PC-9 (cell line): ENCODE results near the gene ARHGAP22. TPM values are rescaled to one million over a fixed set of nuclear protein-coding genes. Genes with fewer than 3 reads are reported as not detected.

ENCODE experiments used
- BruUV-seq: library from RNA; stranded (reverse); fragments of 400-500 nt; replicated peaks from 2 replicates; lab custom pipeline; 2021; lab: Mats Ljungman, UMichigan
- CTCF ChIA-PET: fragments of 300-600 bp; sonication (Branson Sonifier 250); formaldehyde crosslinking; loops from one replicate; lab custom pipeline; 2022; ENCODE audit warnings: antibody characterized with exemption; lab: Charles Lee
- POLR2A ChIA-PET: fragments of 300-600 bp; sonication (Branson Sonifier 250); formaldehyde crosslinking; loops from one replicate; lab custom pipeline; 2022; ENCODE audit warnings: antibody characterized with exemption; ENCODE audit not compliant: unreplicated experiment; lab: Charles Lee
- DNase-seq, 2 experiments: peaks; one replicate each; pipeline versions ENCODE4 v3.0.0 to v3.0.0-alpha.2; 2015 to 2022; ENCODE audit warnings: mixed read lengths in 1 of 2
- H2AFZ ChIP-seq: fragments of 200-600 bp; sonication (generic); 2 replicates; pipeline ENCODE4 v1.8.1; 2017; ENCODE audit warnings: antibody characterized with exemption
- H3F3A ChIP-seq: fragments of 200-600 bp; sonication (generic); 2 replicates; pipeline ENCODE4 v1.8.1; 2017; ENCODE audit warnings: antibody characterized with exemption, mild to moderate bottlenecking, low read depth; ENCODE audit not compliant: insufficient read depth
- H3K27ac ChIP-seq: fragments of 200-600 bp; sonication (generic); 2 replicates; pipeline ENCODE4 v1.6.1; 2016; ENCODE audit warnings: mixed run types
- H3K27me3 ChIP-seq: fragments of 200-600 bp; sonication (generic); 2 replicates; pipeline ENCODE4 v1.6.1; 2016; ENCODE audit warnings: low read depth, mixed run types; ENCODE audit not compliant: insufficient read depth
- H3K36me3 ChIP-seq: fragments of 200-600 bp; sonication (generic); 2 replicates; pipeline ENCODE4 v1.6.1; 2016; ENCODE audit warnings: low read depth, mixed run types
- H3K4me1 ChIP-seq: fragments of 200-600 bp; sonication (generic); replicated peaks from 2 replicates; pipeline ENCODE4 v1.6.1; 2016; ENCODE audit warnings: mixed run types; ENCODE audit not compliant: insufficient read depth
- H3K4me2 ChIP-seq: fragments of 200-600 bp; sonication (generic); 2 replicates; pipeline ENCODE4 v1.6.1; 2017; ENCODE audit warnings: mixed run types
- H3K4me3 ChIP-seq: fragments of 200-600 bp; sonication (generic); 2 replicates; pipeline ENCODE4 v1.6.1; 2016; ENCODE audit warnings: mixed run types
- H3K79me2 ChIP-seq: fragments of 200-600 bp; sonication (generic); 2 replicates; pipeline ENCODE4 v1.6.1; 2017; ENCODE audit warnings: low read depth, mixed run types
- H3K9me2 ChIP-seq: fragments of 200-600 bp; sonication (generic); 2 replicates; pipeline ENCODE4 v1.8.1; 2017; ENCODE audit warnings: mild to moderate bottlenecking; ENCODE audit not compliant: insufficient read depth
- H3K9me3 ChIP-seq: fragments of 200-600 bp; sonication (generic); 2 replicates; pipeline ENCODE4 v1.8.1; 2016; ENCODE audit warnings: low read depth; ENCODE audit not compliant: insufficient read depth
- H4K20me1 ChIP-seq: fragments of 200-600 bp; sonication (generic); 2 replicates; pipeline ENCODE4 v1.8.1; 2017; ENCODE audit not compliant: insufficient read depth
- EZH2 ChIP-seq: fragments of 200-600 bp; sonication (generic); IDR thresholded peaks from 2 replicates; pipeline ENCODE4 v1.8.0; 2017; ENCODE audit warnings: antibody characterized with exemption, low read depth
- intact Hi-C: fragments of 100-400 bp; cut with micrococcal nuclease; formaldehyde crosslinking; loops from one replicate; pipeline ENCODE4 v1.10.0; 2022; ENCODE audit not compliant: unreplicated experiment
- total RNA-seq: library from RNA; stranded (reverse); gene quantifications from 2 replicates; pipeline ENCODE4 v1.2.3, GENCODE V29; 2021
- TF ChIP-seq, protein P1 (sequence below): fragments of 200-600 bp; sonication (generic); conservative IDR thresholded peaks from 2 replicates; pipeline ENCODE4 v1.6.1; 2017; ENCODE audit warnings: mixed run types, antibody characterized with exemption, mild to moderate bottlenecking, moderate library complexity

Gene ARHGAP22
- total RNA-seq, 1 experiment from 2014 or later: 4.0 TPM

DNA sequence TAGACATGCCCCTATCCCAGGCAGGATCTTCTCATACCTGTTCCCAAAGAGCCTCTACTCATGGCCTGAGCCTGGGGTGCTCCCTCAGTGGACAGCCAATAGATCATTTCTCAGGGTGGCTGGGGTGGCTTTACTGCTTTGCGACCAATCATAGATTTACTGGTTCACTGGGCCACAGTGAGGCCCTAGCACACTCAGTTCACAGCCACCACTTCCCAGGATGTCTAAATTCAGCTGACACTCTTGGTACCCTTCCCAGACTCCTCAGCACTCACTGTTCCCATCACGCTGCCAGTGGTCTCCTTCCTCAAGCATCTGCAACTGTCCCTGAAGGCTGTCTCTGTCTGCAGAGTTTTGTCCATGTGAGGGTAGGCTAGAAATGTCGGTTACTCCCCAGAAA lies 50.6 kb downstream of the ARHGAP22 start:
- Histone ChIP-seq H3K9me3 (no peaks in the 10 kb centered on the region), H3K79me2 (no peaks in the 10 kb centered on the region), H3K27me3 (no peaks in the 10 kb centered on the region), H3K4me3 (no peak overlapping the region), H3F3A (no peaks in the 10 kb centered on the region), H3K36me3 (no peaks in the 10 kb centered on the region), H3K4me1 (no peaks in the 10 kb centered on the region), H3K27ac (no peak overlapping the region), H2AFZ (no peak overlapping the region), H4K20me1 (no peaks in the 10 kb centered on the region), H3K9me2 (no peaks in the 10 kb centered on the region), H3K4me2 (no peak overlapping the region)
- TF ChIP-seq, protein P1, sequence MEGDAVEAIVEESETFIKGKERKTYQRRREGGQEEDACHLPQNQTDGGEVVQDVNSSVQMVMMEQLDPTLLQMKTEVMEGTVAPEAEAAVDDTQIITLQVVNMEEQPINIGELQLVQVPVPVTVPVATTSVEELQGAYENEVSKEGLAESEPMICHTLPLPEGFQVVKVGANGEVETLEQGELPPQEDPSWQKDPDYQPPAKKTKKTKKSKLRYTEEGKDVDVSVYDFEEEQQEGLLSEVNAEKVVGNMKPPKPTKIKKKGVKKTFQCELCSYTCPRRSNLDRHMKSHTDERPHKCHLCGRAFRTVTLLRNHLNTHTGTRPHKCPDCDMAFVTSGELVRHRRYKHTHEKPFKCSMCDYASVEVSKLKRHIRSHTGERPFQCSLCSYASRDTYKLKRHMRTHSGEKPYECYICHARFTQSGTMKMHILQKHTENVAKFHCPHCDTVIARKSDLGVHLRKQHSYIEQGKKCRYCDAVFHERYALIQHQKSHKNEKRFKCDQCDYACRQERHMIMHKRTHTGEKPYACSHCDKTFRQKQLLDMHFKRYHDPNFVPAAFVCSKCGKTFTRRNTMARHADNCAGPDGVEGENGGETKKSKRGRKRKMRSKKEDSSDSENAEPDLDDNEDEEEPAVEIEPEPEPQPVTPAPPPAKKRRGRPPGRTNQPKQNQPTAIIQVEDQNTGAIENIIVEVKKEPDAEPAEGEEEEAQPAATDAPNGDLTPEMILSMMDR: no peak
- TF ChIP-seq EZH2: no peak
- POLR2A ChIA-PET: no interaction called here
- CTCF ChIA-PET: interaction anchor here (3.0 kb wide), 1 partner anchor 102 kb away, joined by 14 read pairs; no protein-coding TSS in a partner anchor
- intact Hi-C loops: no loop called here
- DNase-seq: no peak
- BruUV-seq: no TSS peak

DNA sequence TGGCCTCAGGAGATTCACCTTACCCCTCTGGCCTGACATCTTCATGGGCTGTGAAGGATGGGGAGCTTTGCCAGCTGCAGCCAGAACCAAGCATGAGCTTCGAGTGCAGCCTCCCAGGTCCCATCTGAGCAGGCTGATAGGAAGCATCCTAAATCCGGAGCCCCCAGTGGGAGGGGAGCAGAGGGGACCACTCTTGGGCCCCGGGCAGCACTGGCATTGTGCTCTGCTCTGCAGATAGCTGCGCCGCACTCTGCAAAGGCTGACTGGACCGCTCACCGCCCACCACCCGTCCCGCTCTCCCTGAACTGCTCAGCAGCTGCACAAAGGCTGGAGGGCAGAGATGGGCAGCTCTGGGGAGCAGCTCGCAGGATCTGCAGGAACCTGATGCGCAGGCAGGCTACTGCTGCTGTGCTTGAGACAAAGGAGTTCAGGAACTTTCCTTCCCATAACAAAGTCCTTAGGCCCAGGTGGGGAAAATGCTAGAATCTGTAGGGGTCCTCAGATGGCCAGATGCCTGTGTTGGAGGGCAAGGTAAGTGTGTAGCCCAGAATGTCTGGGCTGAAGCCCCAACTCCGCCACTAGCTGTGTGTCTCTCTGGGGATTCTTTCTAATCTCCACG lies 51.8 kb downstream of the ARHGAP22 start:
- POLR2A ChIA-PET: no interaction called here
- Histone ChIP-seq H3K9me2 (no peaks in the 10 kb centered on the region), H3K9me3 (no peaks in the 10 kb centered on the region), H4K20me1 (no peaks in the 10 kb centered on the region), H3K4me1 (no peaks in the 10 kb centered on the region), H3F3A (no peaks in the 10 kb centered on the region), H3K4me3 (no peak overlapping the region), H3K27me3 (no peaks in the 10 kb centered on the region), H2AFZ (no peak overlapping the region), H3K4me2 (no peak overlapping the region), H3K79me2 (no peaks in the 10 kb centered on the region), H3K36me3 (no peaks in the 10 kb centered on the region), H3K27ac (no peak overlapping the region)
- no TSS peak for BruUV-seq
- DNase-seq: no peak
- CTCF ChIA-PET: interaction anchor here (0.6 to 3.0 kb wide), 4 partner anchors 27 to 974 kb away, joined by 3 to 14 read pairs (median 4); no protein-coding TSS in a partner anchor
- TF ChIP-seq, protein P1: no peak
- no peak for TF ChIP-seq EZH2
- intact Hi-C loops: loop anchor here (1.0 to 2.0 kb wide), 2 partner anchors 103 to 190 kb away; no protein-coding TSS in a partner anchor

DNA sequence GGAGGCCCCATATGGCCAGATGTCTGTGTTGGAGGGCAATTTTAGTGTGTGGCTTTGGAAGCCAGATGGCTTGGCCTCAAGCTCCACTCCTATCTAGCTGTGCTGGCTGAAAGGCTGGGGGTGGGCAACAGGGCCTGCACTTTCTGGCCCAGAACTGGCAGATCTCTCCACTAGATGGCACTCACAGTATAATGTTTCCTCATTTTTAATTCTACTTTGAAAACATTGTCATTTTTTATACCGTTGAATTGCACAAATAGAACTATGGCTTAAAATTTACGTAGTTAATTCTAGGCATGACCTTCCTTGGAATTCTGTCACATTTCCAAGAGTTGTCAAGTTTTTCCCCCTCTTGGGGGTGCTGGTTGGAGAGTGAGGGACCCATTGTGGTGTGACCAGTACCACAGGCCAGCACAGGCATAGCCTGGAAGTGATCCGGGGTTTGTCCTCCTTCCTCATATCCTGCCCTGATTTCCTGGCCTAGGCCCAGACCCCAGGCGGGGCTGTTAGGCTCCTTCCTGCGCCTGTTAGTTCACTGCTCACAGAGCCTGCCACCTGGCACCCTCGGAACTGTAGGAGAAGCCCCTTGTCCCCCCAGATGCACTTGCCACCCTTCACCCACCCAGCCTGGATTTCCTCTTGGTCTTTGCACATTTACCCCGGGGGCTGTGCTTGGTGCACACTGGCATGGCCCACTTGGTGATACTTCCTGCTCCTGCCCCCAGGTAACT lies 52.8 kb downstream of the ARHGAP22 start:
- CTCF ChIA-PET: interaction anchor here (0.6 to 3.0 kb wide), 5 partner anchors 28 to 975 kb away, joined by 3 to 14 read pairs (median 4); no protein-coding TSS in a partner anchor
- POLR2A ChIA-PET: no interaction called here
- BruUV-seq: no TSS peak
- H3K79me2 ChIP-seq: no peaks in the 10 kb centered on the region
- H4K20me1 ChIP-seq: no peaks in the 10 kb centered on the region
- H3K4me2 ChIP-seq: no peak overlapping the region
- no peak overlapping the region for H2AFZ ChIP-seq
- no peaks in the 10 kb centered on the region for H3K36me3 ChIP-seq
- intact Hi-C loops: loop anchor here (1.0 to 2.0 kb wide), 2 partner anchors 104 to 189 kb away; no protein-coding TSS in a partner anchor
- no peaks in the 10 kb centered on the region for H3K9me2 ChIP-seq
- no peak for TF ChIP-seq EZH2
- TF ChIP-seq, protein P1: peak; percentile 89
- H3K27me3 ChIP-seq: no peaks in the 10 kb centered on the region
- H3F3A ChIP-seq: no peaks in the 10 kb centered on the region
- H3K4me1 ChIP-seq: no peaks in the 10 kb centered on the region
- H3K9me3 ChIP-seq: no peaks in the 10 kb centered on the region
- H3K27ac ChIP-seq: no peak overlapping the region
- no peak overlapping the region for H3K4me3 ChIP-seq
- DNase-seq: peak in 1 of 2 experiments; percentile 47
